H1 (cell line): Measurements from ENCODE around the gene DNAJC7. TPM values are rescaled to one million over a fixed set of nuclear protein-coding genes. Genes with fewer than 3 reads are reported as not detected.

Experiments used
- CTCF ChIA-PET: fragments of 300-600 bp; sonication (Branson Sonifier 250); formaldehyde crosslinking; loops from one replicate; lab custom pipeline; 2021; ENCODE audit not compliant: partially characterized antibody; lab: Charles Lee
- POLR2A ChIA-PET: fragments of 300-600 bp; sonication (Branson Sonifier 250); formaldehyde crosslinking; loops from one replicate; lab custom pipeline; 2021; ENCODE audit warnings: inconsistent platforms; ENCODE audit not compliant: partially characterized antibody; lab: Charles Lee
- DNase-seq, 2 experiments: peaks; one replicate each; pipeline versions ENCODE4 v3.0.0 to v3.0.0-alpha.2; 2010 to 2022; ENCODE audit warnings: low spot score in 2 of 2, low read depth in 1 of 2, mixed read lengths in 1 of 2
- FAIRE-seq: peaks from 2 replicates; lab custom pipeline; 2011; peaks lifted over from hg19 to GRCh38; lab: Jason Lieb, UNC
- H2AFZ ChIP-seq: 2 replicates; pipeline ENCODE4 v1.8.1; 2012; ENCODE audit warnings: low read length, inconsistent platforms
- H2AK5ac ChIP-seq: 2 replicates; pipeline ENCODE4 v1.6.1; 2013; ENCODE audit warnings: low read depth, low read length
- H2BK120ac ChIP-seq: replicated peaks from 2 replicates; pipeline ENCODE3; 2013; ENCODE audit warnings: low read depth, low read length, inconsistent platforms
- H2BK12ac ChIP-seq: 2 replicates; pipeline ENCODE4 v1.6.1; 2013; ENCODE audit warnings: low read depth, low read length
- H2BK15ac ChIP-seq: 2 replicates; pipeline ENCODE4 v1.6.1; 2013; ENCODE audit warnings: low read length
- H2BK20ac ChIP-seq: 2 replicates; pipeline ENCODE4 v1.6.1; 2013; ENCODE audit warnings: low read length
- H2BK5ac ChIP-seq: 2 replicates; pipeline ENCODE4 v1.6.1; 2013; ENCODE audit warnings: low read depth, low read length
- H3K14ac ChIP-seq: 2 replicates; pipeline ENCODE4 v1.6.1; 2013; ENCODE audit warnings: inconsistent platforms; ENCODE audit not compliant: insufficient read length
- H3K18ac ChIP-seq: 2 replicates; pipeline ENCODE4 v1.6.1; 2013; ENCODE audit warnings: low read length; ENCODE audit errors: extremely low read depth
- H3K23ac ChIP-seq: 2 replicates; pipeline ENCODE4 v1.6.1; 2013; ENCODE audit warnings: inconsistent platforms; ENCODE audit not compliant: insufficient read length
- H3K23me2 ChIP-seq: 2 replicates; pipeline ENCODE4 v1.6.1; 2013; ENCODE audit warnings: low read depth, low read length
- H3K27ac ChIP-seq: 2 replicates; pipeline ENCODE4 v1.6.1; 2011; ENCODE audit warnings: low read depth, low read length, inconsistent platforms
- H3K27me3 ChIP-seq, 4 experiments: replicated peaks in 1 of 4; 1 replicate in 1 of 4; 2 replicates in 3 of 4; pipeline versions ENCODE4 v1.6.1 to v1.8.1; 2011 to 2013; ENCODE audit warnings: low read length in 3 of 4, mild to moderate bottlenecking in 3 of 4, inconsistent platforms in 2 of 4, mixed read lengths in 2 of 4, moderate library complexity in 1 of 4; ENCODE audit not compliant: control insufficient read depth in 3 of 4, insufficient read depth in 3 of 4; ENCODE audit errors: extremely low read depth in 1 of 4
- H3K36me3 ChIP-seq, 4 experiments: 2 replicates each; pipeline versions ENCODE4 v1.6.1 to v1.8.1; 2011 to 2013; ENCODE audit warnings: mild to moderate bottlenecking in 4 of 4, low read length in 3 of 4, moderate library complexity in 2 of 4, control low read depth in 1 of 4, inconsistent platforms in 1 of 4; ENCODE audit not compliant: insufficient read depth in 4 of 4, control insufficient read depth in 2 of 4
- H3K4ac ChIP-seq: replicated peaks from 2 replicates; pipeline ENCODE3; 2013; ENCODE audit warnings: low read length, low read depth, mixed read lengths, inconsistent platforms; ENCODE audit not compliant: insufficient read length
- H3K4me1 ChIP-seq, 4 experiments: replicated peaks in 1 of 4; 1 replicate in 1 of 4; 2 replicates in 3 of 4; pipeline versions ENCODE4 v1.6.1 to v1.8.1; 2011 to 2013; ENCODE audit warnings: low read length in 3 of 4, inconsistent platforms in 2 of 4, mixed read lengths in 1 of 4; ENCODE audit not compliant: insufficient read depth in 4 of 4, control insufficient read depth in 3 of 4
- H3K4me2 ChIP-seq, 2 experiments: 2 replicates each; pipeline versions ENCODE4 v1.6.1 to v1.8.1; 2011 to 2013; ENCODE audit warnings: low read depth in 2 of 2, low read length in 2 of 2, control low read depth in 1 of 2, inconsistent platforms in 1 of 2, mild to moderate bottlenecking in 1 of 2; ENCODE audit not compliant: insufficient read depth in 1 of 2
- H3K4me3 ChIP-seq, 4 experiments: fragments of 200-600, 300-600 bp in 1 of 4; sonication (generic), shearing (Covaris generic), sonication (Bioruptor Twin) in 1 of 4; 2 replicates each; pipeline versions ENCODE4 v1.5.1 to v1.8.1; 2011 to 2016; ENCODE audit warnings: low read length in 4 of 4, low read depth in 3 of 4, control low read depth in 2 of 4, inconsistent platforms in 2 of 4, mild to moderate bottlenecking in 2 of 4, mixed read lengths in 1 of 4, moderate library complexity in 1 of 4; ENCODE audit not compliant: insufficient read depth in 2 of 4; ENCODE audit errors: extremely low read depth in 1 of 4
- H3K56ac ChIP-seq: replicated peaks from 2 replicates; pipeline ENCODE3; 2013; ENCODE audit warnings: low read depth, mild to moderate bottlenecking, mixed read lengths, low read length, inconsistent platforms; ENCODE audit not compliant: insufficient read length
- H3K79me1 ChIP-seq: 2 replicates; pipeline ENCODE4 v1.6.1; 2013; ENCODE audit warnings: low read depth, low read length, control low read depth
- H3K79me2 ChIP-seq, 2 experiments: 2 replicates each; pipeline versions ENCODE4 v1.6.1 to v1.8.1; 2012 to 2013; ENCODE audit warnings: low read length in 2 of 2, mild to moderate bottlenecking in 2 of 2, inconsistent platforms in 1 of 2; ENCODE audit not compliant: insufficient read depth in 2 of 2, control insufficient read depth in 1 of 2
- H3K9ac ChIP-seq, 4 experiments: replicated peaks in 1 of 4; 1 replicate in 1 of 4; 2 replicates in 3 of 4; pipeline versions ENCODE4 v1.6.1 to v1.8.1; 2011 to 2013; ENCODE audit warnings: low read depth in 3 of 4, low read length in 3 of 4, control low read depth in 2 of 4, mild to moderate bottlenecking in 2 of 4, moderate library complexity in 2 of 4, inconsistent platforms in 1 of 4; ENCODE audit errors: extremely low read depth in 1 of 4
- H3K9me3 ChIP-seq, 2 experiments: 2 replicates each; pipeline versions ENCODE4 v1.6.1 to v1.8.1; 2012 to 2013; ENCODE audit warnings: mild to moderate bottlenecking in 2 of 2, moderate library complexity in 2 of 2, control low read depth in 1 of 2, inconsistent platforms in 1 of 2, low read depth in 1 of 2, low read length in 1 of 2, mixed read lengths in 1 of 2; ENCODE audit not compliant: insufficient read depth in 2 of 2
- H4K20me1 ChIP-seq, 2 experiments: replicated peaks in 1 of 2; 2 replicates each; pipeline versions ENCODE3 to v1.8.1; 2011 to 2013; ENCODE audit warnings: inconsistent platforms in 2 of 2, low read length in 2 of 2, mild to moderate bottlenecking in 1 of 2; ENCODE audit not compliant: insufficient read depth in 2 of 2, control insufficient read depth in 1 of 2
- H4K5ac ChIP-seq: 2 replicates; pipeline ENCODE4 v1.6.1; 2013; ENCODE audit warnings: low read length, low read depth, mixed read lengths, inconsistent platforms; ENCODE audit not compliant: insufficient read length
- H4K8ac ChIP-seq: 2 replicates; pipeline ENCODE4 v1.8.0; 2013; ENCODE audit warnings: mild to moderate bottlenecking, moderate library complexity, low read length, inconsistent platforms; ENCODE audit not compliant: insufficient read depth; ENCODE audit errors: extremely low read depth
- H4K91ac ChIP-seq: replicated peaks from 2 replicates; pipeline ENCODE3; 2013; ENCODE audit warnings: low read length, mixed read lengths, inconsistent platforms; ENCODE audit not compliant: insufficient read length
- CBX8 ChIP-seq: fragments of 300-800, 300-1000 bp; sonication (generic); IDR thresholded peaks from 2 replicates; pipeline ENCODE4 v1.7.1; 2016; ENCODE audit warnings: low read depth, low read length, borderline replicate concordance
- CHD2 ChIP-seq: IDR thresholded peaks from 2 replicates; pipeline ENCODE4 v1.6.1; 2012; ENCODE audit warnings: low read length, improper control_type of control experiment
- EZH2 ChIP-seq: fragments of 200-600 bp; sonication (generic); IDR thresholded peaks from 2 replicates; pipeline ENCODE4 v1.7.1; 2012; ENCODE audit warnings: low read depth, mild to moderate bottlenecking, moderate library complexity, low read length, inconsistent platforms; ENCODE audit not compliant: severe bottlenecking
- GABPA ChIP-seq: IDR thresholded peaks from 2 replicates; pipeline ENCODE4 v1.6.1; 2011; ENCODE audit warnings: mild to moderate bottlenecking, low read length, moderate library complexity, borderline replicate concordance; ENCODE audit not compliant: insufficient read depth
- HDAC6 ChIP-seq: IDR thresholded peaks from one replicate; pipeline ENCODE4 v1.7.1; 2012; ENCODE audit warnings: low read depth, mild to moderate bottlenecking, inconsistent platforms, low read length, moderate library complexity
- KDM1A ChIP-seq: fragments of 200-600, 300-600 bp; sonication (generic); IDR thresholded peaks from 2 replicates; pipeline ENCODE4 v1.7.1; 2016; ENCODE audit warnings: mild to moderate bottlenecking, low read length, borderline replicate concordance
- KDM4A ChIP-seq: IDR thresholded peaks from one replicate; pipeline ENCODE4 v1.7.1; 2012; ENCODE audit warnings: low read depth, mild to moderate bottlenecking, moderate library complexity, low read length, inconsistent platforms; ENCODE audit not compliant: severe bottlenecking
- MAFK ChIP-seq: IDR thresholded peaks from 2 replicates; pipeline ENCODE4 v1.6.1; 2012; ENCODE audit warnings: low read depth, mild to moderate bottlenecking, improper control_type of control experiment, low read length
- NANOG ChIP-seq: IDR thresholded peaks from 2 replicates; pipeline ENCODE4 v1.6.1; 2011; ENCODE audit warnings: low read length, low read depth, mild to moderate bottlenecking, inconsistent platforms; ENCODE audit not compliant: insufficient read depth, poor library complexity, severe bottlenecking
- POLR2A ChIP-seq, 2 experiments: IDR thresholded peaks; 1 replicate in 1 of 2; 2 replicates in 1 of 2; pipeline ENCODE4 v1.6.1; 2011; ENCODE audit warnings: low read depth in 2 of 2, low read length in 2 of 2, mild to moderate bottlenecking in 2 of 2; ENCODE audit errors: control extremely low read depth in 1 of 2
- POLR2AphosphoS5 ChIP-seq: IDR thresholded peaks from 2 replicates; pipeline ENCODE4 v1.6.1; 2011; ENCODE audit warnings: low read depth, low read length
- SIN3A ChIP-seq, 2 experiments: IDR thresholded peaks in 1 of 2; conservative IDR thresholded peaks in 1 of 2; 2 replicates each; pipeline ENCODE4 v1.6.1; 2011 to 2012; ENCODE audit warnings: low read length in 2 of 2, improper control_type of control experiment in 1 of 2, low read depth in 1 of 2, mild to moderate bottlenecking in 1 of 2
- SIRT6 ChIP-seq: IDR thresholded peaks from one replicate; pipeline ENCODE4 v1.7.1; 2012; ENCODE audit warnings: low read length, inconsistent platforms
- SP1 ChIP-seq: IDR thresholded peaks from 2 replicates; pipeline ENCODE4 v1.6.1; 2011; ENCODE audit warnings: low read depth, low read length
- WGBS, 2 experiments: shearing (Covaris generic) in 1 of 2; methylation state at CpG; one replicate each; pipeline versions ENCODE4 v1.1.6 to v1.1.7; 2013 to 2015; ENCODE audit warnings: low lambda C conversion rate in 2 of 2, mixed read lengths in 2 of 2, inconsistent platforms in 1 of 2, low coverage in 1 of 2, missing lambda C conversion rate in 1 of 2; ENCODE audit not compliant: insufficient replicate concordance in 2 of 2, insufficient coverage in 1 of 2, insufficient read length in 1 of 2; ENCODE audit errors: extremely low coverage in 1 of 2, missing lambda C conversion rate in 1 of 2; 5-methylcytosine and 5-hydroxymethylcytosine counted together
- polyA plus RNA-seq, 7 experiments: library from polyadenylated mRNA; depleted of rRNA in 3 of 7; stranded (reverse) in 5 of 7; unstranded in 2 of 7; fragments of >200 nt in 5 of 7; fragments of 200-250 nt in 2 of 7; gene quantifications; 1 replicate in 5 of 7; 2 replicates in 1 of 7; 4 replicates in 1 of 7; pipeline versions ENCODE4 v1.2.1 to v1.2.3, GENCODE V29; 2011 to 2013; ENCODE audit warnings: missing spikeins in 2 of 7, mixed read lengths in 2 of 7
- total RNA-seq: library from RNA; stranded (reverse); fragmentation: NEBNext Ultra II Directional; extraction: Animal tissue kit (Norgen Biotek cat#: 25700); gene quantifications from 2 replicates; pipeline ENCODE4 v1.2.1, GENCODE V29; 2021

Gene DNAJC7
- total and polyA plus RNA-seq, 2 of the 8 experiments (the other 6 are each of a cell fraction or from before 2014, with no cell fraction given): 31.0 to 148 TPM

- H4K91ac ChIP-seq: no peak overlapping the region
- DNase-seq: no peak
- TF ChIP-seq MAFK (no peak), EZH2 (no peak), KDM4A (no peak), GABPA (no peak), POLR2A (IDR thresholded peaks at IDR 0.05; ENCODE audit: control extremely low read depth in 1 of 2, low read depth in 2 of 2, low read length in 2 of 2) (no peak), CHD2 (no peak), HDAC6 (no peak), KDM1A (no peak), POLR2AphosphoS5 (no peak), SP1 (no peak), SIN3A (conservative IDR thresholded peaks at IDR 0.05 in 1 of 2, IDR thresholded peaks at IDR 0.05 in 1 of 2; ENCODE audit: low read depth in 1 of 2, low read length in 2 of 2) (no peak), SIRT6 (no peak), CBX8 (no peak), NANOG (no peak)
These were observed 14.4 kb downstream of the DNAJC7 start for GRCh38 chr17:42002792-42003301.

More at GRCh38 chr17:42002792-42003301, 14.4 kb downstream of the DNAJC7 start:
- Histone ChIP-seq H3K4me2 (no peak overlapping the region), H3K14ac (no peak overlapping the region), H3K27ac (no peak overlapping the region), H2BK5ac (no peak overlapping the region), H2AFZ (no peak overlapping the region), H2BK15ac (no peak overlapping the region), H3K79me2 (peaks cover 30 to 71% of the 10 kb centered on the region in 2 experiments), H3K18ac (no peak overlapping the region), H3K27me3 (no peaks in the 10 kb centered on the region), H2AK5ac (no peak overlapping the region), H3K4ac (no peak overlapping the region), H4K20me1 (peaks cover 5% of the 10 kb centered on the region in 2 experiments), H2BK120ac (no peak overlapping the region), H4K8ac (no peak overlapping the region), H3K79me1 (no peaks in the 10 kb centered on the region; the same call in 1 of the 2 replicates), H3K23ac (no peak overlapping the region), H3K9ac (no peak overlapping the region), H2BK20ac (no peak overlapping the region), H4K5ac (no peak overlapping the region), H3K56ac (no peak overlapping the region), H3K36me3 (peaks cover 6 to 46% (median 32%) of the 10 kb centered on the region in 4 experiments), H2BK12ac (no peak overlapping the region), H3K9me3 (no peaks in the 10 kb centered on the region), H3K4me3 (no peak overlapping the region), H3K4me1 (no peaks in the 10 kb centered on the region), H3K23me2 (no peaks in the 10 kb centered on the region)
- FAIRE-seq: no peak
- CTCF ChIA-PET: interaction anchor here (0.6 to 1.8 kb wide), 7 partner anchors 14 to 1625 kb away, joined by 3 to 7 read pairs (median 3); partner anchors contain the start of genes DNAJC7 and NKIRAS2
- POLR2A ChIA-PET: interaction anchor here (0.9 to 1.6 kb wide), 4 partner anchors 9 to 34 kb away, joined by 3 to 5 read pairs (median 4); partner anchors contain the start of gene DNAJC7
- 92% methylated on average over 3 of the region's 3 CpGs; no CpG with 5 or more reads in 1 of the 2 experiments for WGBS, 2 experiments
